ENCODE results near the gene TMEM131.
"Not testable (repeated sequence)": the region's sequence is repeated elsewhere in the genome, so short reads cannot be mapped to it uniquely, and the experiment has no call there.

TMEM131 gene

DNA sequence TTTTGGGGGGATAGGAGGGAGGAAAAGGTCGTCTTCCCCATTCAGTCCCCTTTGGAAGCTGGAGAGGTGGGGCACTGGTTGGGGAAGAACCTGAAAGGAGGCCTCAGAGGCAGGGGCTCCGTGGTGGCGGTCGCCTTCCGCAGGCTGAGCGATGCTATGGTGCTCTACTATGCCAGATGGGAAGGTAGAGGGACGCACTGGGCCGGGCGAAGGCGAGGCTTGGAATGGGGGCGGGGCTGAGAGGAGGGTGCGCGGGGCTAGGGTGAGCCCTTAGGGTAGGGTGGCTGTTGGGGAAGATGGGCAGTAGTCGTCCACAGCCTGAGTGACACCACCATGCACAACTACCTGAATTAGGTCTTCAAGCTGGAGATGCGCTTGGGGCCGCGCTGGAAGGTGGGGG lies 271.2 kb downstream of the TMEM131 start:
- DNase-seq (ENCODE audit: low read depth), result no peak

DNA sequence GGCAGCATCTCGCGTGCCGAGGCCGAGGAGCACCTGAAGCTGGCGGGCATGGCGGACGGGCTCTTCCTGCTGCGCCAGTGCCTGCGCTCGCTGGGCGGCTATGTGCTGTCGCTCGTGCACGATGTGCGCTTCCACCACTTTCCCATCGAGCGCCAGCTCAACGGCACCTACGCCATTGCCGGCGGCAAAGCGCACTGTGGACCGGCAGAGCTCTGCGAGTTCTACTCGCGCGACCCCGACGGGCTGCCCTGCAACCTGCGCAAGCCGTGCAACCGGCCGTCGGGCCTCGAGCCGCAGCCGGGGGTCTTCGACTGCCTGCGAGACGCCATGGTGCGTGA lies 271.7 kb downstream of the TMEM131 start:
- DNase-seq (ENCODE audit: low read depth), result no peak

DNA sequence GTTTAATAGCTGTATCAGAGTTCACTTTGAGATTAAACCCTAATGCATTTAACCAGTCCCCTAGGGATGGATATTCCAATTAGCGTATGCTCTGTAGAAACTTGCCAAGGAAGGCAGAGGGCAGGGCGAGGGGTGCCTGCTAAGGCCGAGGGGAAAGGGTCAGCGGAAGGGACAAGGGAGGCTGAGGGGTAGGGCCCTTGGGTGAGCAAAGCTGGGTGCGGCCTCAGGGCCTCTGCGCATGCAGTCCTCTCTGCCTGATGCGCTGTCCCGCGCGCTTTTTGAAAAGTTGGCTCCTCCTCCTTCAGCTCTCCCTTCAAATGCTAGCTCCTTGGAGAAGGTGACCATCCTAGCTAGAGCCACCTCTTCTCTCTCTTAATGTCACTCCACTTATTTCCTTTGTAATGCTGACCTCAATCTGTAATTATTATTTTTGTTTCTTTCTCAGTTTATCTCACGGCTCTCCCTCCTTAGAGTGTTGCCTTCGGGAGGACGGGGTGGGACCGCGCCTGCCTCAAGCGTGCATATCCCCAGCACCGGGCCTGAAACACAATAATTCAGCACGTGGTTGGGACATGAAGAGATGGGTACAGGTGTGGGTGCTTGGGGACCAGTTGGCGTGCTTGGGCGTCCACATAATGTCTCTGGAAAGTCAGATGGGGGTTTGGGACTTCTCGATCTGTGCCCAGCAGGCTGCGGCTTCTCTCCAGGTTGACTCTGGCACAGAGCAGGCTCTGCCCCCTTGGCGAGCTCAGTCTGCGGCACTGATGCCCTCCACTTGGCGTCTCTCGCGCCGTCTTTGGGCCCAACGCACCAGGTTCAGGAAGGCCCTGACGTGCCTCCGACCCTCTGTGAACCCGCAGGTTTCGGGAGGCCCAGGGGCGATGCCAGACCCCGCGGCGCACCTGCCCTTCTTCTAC lies 272.3 kb downstream of the TMEM131 start:
- DNase-seq (ENCODE audit: low read depth), result no peak

- DNase-seq (ENCODE audit: low read depth), result no peak
Measured at GRCh38 chr2:97722227-97722626, 273.5 kb downstream of the TMEM131 start.

DNA sequence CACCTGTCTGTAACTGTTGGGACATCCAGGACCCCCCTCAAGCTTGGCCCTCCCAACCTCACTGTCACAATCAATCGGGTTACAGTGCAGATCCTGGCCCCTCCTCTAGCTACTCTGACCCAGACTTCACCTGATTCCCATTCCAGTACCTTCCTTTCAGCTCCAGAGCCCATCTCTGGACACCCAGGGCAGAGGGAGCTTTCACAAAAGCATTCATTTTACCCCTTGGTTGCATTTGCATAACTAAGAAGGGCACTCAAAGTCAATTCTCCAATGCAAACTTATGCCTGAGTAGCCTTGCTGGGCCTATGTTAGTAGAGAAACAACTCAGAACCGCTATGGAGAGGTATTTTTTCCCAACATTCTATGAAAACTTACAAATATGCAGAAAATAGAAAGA lies 275.0 kb downstream of the TMEM131 start:
- DNase-seq (ENCODE audit: low read depth), result no peak

DNA sequence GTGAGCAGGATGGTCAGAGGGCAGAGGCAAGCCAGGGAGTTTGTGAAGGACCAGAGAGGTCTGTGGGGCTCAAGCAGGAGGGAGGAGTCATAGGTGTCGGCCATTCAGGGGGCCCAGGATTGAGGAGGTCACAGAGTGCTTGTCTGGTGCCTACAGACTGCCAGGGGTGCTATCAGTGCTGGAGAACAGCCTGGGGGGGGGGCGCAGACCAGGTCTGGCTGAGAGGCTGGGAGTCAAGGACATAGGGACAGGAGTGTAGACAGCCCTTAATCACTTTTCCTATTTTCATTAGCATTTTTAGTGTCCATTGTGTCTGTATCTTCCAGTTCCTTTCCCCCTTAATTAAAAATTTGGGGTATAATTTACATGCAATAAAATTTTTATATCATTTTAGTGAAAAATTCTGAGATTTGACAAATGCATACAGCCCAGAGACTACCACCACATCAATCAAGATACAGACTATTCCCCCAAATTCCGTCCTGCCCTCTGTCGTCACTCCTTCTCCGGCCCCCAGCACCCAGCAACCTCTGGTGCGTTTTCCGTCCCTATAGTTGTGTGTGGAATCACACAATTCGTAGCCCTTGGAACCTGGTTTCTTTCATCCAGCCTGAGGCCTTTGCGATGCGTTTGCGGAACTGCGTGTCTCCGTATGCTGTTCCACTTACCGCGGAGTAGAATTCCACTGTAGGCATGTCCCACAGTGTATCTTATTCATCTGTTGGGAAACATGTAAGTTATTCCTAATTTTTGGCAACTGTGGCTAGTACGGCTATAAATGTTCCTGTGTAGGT lies 276.2 kb downstream of the TMEM131 start:
- no peak for DNase-seq (ENCODE audit: low read depth)

DNA sequence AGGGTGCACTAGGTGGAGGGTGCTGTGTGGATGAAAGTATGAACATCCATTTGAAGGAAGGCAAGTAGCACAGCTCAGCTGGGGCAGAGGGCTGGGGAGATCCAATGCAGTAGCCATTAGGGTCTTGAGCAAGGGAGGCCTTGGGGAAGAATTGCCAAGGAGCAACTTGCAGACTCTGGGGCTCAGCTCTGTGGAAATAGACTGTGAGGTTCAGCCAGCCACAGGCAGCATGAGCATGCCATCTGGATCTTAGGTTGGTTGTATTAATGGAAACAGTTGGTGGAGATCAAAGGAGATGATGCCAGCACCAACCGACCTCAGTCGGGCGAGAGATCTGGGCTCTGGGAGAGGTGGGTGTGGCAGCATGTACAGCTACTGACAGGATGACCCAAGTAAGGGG lies 276.8 kb downstream of the TMEM131 start:
- DNase-seq (ENCODE audit: low read depth), result no peak

- no peak for DNase-seq (ENCODE audit: low read depth)
Measured at GRCh38 chr2:97718051-97718882, 277.5 kb downstream of the TMEM131 start.

DNA sequence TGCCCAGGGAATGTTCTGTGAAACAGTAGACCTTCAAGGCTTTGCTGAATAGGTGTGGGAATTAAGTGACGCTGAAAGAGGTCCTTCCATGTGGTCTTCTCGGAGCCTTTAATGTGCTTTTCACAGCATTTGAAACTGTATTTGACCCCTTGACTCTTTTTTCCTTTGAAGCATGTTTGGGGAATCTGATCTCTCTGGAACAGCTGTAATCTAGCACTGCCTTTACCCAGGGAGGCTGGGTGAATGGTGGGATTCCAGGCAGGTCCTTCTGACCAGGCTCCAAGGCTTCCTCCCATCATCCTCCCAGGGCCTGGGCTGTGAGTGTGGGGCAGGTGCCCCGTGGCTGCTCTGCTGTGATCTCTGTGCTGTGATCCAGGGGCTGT lies 278.1 kb downstream of the TMEM131 start:
- DNase-seq (ENCODE audit: low read depth), result no peak

DNA sequence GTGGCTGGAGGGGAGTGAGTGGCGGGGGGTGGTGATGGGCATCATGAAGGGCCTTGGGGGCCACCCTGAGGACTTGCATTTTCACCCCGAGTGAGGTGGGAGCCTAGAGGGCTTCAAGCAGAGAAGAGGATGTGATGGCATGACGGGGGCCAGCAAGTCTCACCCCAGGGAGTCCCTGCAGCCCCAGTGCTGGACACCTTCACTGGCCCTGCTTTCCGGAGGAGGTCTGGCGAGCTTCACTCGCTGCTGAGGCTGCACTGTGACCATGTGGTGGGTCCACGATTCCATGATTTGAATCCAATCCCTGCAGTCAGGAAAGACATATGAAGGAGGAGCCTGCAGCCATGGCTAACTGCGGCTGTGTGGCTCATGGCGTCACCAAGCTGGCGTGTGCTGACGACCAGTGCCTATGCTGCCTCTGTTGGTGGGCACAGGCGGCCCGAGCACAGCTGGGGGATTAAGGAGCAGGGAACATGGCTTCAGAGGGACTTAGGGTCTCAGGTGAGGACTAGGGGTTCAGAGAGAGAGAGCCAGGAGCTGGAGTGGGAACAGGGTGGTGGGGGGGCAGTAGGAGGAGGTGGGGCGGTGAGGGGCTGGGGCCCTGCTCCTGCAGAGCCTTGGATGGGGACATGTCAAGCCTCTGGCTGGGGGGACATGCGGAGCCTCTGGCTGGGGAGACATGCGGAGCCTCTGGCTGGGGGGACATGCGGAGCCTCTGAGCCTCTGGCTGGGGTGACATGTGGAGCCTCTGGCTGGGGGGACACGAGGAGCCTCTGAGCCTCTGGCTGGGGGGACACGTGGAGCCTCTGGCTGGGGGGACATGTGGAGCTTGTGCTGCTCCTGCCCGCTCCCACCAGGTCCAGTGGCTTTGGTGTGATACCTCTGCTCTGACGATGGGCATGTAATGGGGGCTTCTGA lies 278.8 kb downstream of the TMEM131 start:
- DNase-seq (ENCODE audit: low read depth), result no peak

DNA sequence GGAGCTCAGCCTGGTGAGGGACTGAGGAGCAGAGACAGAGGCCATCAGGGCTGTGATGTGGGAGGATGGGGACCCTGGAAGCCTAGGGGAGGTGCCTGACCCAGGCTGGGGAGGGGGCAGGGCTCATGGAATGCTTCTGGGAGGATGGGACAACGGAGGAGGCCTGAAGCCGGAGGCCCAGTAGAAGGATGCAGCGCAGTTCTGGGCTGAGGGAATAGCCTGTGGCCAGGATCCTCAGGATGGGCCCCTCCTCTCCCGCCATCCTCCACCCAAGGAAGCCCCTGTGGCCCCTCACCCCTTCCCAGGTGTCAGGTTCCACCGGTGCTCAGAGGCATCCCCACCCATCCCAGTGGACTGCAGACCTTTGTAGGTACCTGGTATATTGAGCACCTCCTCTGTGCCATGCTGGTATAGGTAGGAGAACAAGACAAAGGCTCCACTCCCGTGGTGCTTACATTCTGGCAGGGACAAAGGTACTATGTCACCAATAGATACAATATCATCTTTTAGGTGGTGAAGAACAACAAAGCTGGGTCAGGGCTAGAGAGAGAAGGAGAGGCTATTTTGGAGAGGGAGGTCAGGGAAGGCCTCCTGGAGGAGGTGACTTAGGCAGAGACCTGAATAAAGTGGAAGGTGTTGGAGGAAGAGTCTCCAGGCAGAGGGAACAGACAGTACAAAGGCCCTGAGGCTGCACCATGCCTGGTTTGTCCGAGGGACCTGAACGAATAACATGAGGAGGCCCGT lies 279.6 kb downstream of the TMEM131 start:
- no peak for DNase-seq (ENCODE audit: low read depth)

- no peak for DNase-seq (ENCODE audit: low read depth)
Measured at GRCh38 chr2:97714950-97715652, 280.6 kb downstream of the TMEM131 start.

DNA sequence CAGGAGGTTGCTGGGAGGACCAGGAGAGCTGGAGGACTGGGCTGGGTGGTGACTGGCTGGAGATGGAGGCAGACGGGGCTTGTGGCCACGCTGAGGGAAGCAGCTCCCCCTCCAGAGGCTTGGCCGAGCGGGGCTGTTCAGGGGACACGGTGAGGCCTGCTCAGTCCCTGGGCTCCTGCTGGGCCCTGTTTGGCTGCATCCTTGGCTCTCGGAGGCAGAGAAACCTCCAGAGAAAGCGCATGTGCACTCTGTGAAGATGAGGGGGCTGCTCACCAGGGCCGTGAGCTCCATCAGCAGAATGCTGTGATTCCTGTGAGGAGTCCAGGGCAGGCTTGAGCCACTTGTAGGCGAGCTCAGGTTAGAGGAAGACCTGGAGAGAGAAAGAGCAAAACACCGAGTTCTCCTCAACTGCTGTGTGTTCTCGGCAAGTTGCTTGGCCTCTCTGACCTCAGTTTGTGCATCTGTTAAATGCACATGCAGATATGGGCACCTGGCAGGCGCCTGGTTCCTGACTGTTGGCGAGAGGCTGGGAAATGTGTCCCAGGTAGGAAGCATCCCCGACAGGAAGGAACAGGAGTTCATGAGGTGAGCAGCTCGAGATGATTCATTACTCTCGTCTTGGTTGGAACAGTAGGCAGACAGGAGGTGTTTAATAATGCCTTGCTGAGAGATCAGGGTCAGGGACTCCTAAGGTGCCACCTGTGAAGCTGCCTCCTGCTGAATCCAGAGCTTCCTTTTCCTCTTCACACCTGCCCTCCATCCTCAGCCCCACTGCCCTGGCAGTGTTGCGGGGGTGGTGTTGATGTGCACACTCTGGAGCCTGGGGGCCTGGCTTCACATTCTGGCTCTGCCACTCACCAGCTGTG lies 281.4 kb downstream of the TMEM131 start:
- DNase-seq (ENCODE audit: low read depth), result no peak

DNA sequence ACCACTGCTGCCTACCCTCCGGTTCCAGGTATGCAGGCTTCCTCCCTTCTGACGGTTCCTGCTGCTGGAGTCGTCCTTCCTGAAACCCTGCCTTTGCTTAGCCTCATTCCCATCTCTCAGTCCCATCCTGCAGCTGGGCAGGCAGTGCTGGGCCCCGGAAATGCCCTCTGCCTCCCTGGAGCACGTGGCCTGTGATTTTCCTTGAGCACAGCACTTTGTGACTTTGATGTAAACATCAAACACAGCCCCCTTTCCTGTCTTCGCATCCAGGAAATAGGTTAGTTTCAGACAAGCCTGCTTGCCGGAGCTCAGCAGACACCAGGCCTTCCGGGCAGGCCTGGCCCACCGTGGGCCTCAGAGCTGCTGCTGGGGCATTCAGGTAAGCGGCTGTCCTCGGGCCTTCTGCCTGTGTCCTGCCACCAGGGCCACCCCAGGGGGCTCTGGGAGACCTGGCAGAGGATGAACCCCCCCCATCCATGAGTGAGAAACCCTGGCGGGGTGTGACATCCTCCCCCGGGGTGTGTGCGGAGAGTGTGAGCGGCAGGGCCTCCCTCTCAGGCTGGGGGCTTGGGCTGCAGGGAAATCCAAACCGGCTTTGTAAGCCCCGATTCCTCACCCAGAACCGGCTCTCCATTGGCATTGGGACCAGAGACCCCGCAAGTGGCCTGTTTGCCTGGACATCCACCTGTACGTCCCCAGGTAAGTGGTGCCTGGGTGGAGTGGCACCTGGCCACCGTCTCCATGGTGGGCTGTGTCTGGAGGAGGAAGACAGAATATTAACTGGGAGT lies 282.3 kb downstream of the TMEM131 start, which contains the start of gene ZAP70:
Gene ZAP70, plus strand, starts transcription at position 281 of the 788 bp plus-strand sequence. CDS start 10,461 bp downstream, outside the sequence.
- no peak for DNase-seq (ENCODE audit: low read depth)

- no peak for DNase-seq (ENCODE audit: low read depth)
Measured at GRCh38 chr2:97712693-97713295, 283.0 kb downstream of the TMEM131 start.

GRCh38 chr2:97712175-97712574 lies 283.6 kb downstream of the TMEM131 start:
- not testable (repeated sequence) for DNase-seq (ENCODE audit: low read depth)

DNA sequence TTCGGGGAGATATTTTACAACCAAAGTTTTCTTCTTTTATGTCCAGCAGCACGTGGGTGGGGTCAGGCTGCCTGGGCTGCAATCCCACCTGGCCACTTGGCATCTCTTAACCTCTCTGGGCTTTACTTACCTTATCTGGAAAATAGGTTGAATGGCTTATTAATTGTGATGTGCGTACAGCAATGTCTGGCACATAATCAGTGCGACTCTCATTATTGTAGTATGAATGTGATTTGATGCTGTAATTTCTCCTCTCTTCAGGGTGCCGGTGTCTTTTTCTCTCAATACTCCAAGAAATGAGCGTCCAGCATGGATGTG lies 284.4 kb downstream of the TMEM131 start:
- DNase-seq (ENCODE audit: low read depth), result no peak

- no peak for DNase-seq (ENCODE audit: low read depth)
Measured at GRCh38 chr2:97708608-97709007, 287.1 kb downstream of the TMEM131 start.
